ENCODE results near the gene WWOX. TPM values are rescaled to one million over a fixed set of nuclear protein-coding genes. Genes with fewer than 3 reads are reported as not detected.

The WWOX gene
- total and polyA plus RNA-seq, 2 of the 13 experiments (the other 11 are each of a cell fraction or from before 2014, with no cell fraction given): 9.1 to 37.4 TPM

- TF ChIP-seq GLMP (CRISPR knock-in tag; IDR thresholded peaks at IDR 0.05; ENCODE audit: borderline replicate concordance) (no peak), ZNF263 (CRISPR knock-in tag; IDR thresholded peaks at IDR 0.05) (no peak), ZKSCAN8 (CRISPR knock-in tag; IDR thresholded peaks at IDR 0.05; ENCODE audit: borderline replicate concordance) (no peak), ZNF484 (CRISPR knock-in tag; IDR thresholded peaks at IDR 0.05; ENCODE audit: borderline replicate concordance, low read depth) (no peak), DBP (CRISPR knock-in tag; IDR thresholded peaks at IDR 0.05; ENCODE audit: not compliant biosample characterization) (no peak), ZBTB4 (CRISPR knock-in tag; IDR thresholded peaks at IDR 0.05; ENCODE audit: borderline replicate concordance) (no peak), RBM22 (optimal IDR thresholded peaks at IDR 0.05; ENCODE audit: low read length) (no peak), ZNF580 (CRISPR knock-in tag; IDR thresholded peaks at IDR 0.05; ENCODE audit: borderline replicate concordance, low read depth) (no peak), SAP130 (CRISPR knock-in tag; IDR thresholded peaks at IDR 0.05; ENCODE audit: low read depth) (peak; percentile 37; the same call in 1 of the 2 replicates), MAZ (IDR thresholded peaks at IDR 0.05; ENCODE audit: borderline replicate concordance, low read depth, low read length) (no peak), MAZ (CRISPR knock-in tag; IDR thresholded peaks at IDR 0.05; ENCODE audit: low read depth) (no peak), ZBED4 (CRISPR knock-in tag; IDR thresholded peaks at IDR 0.05; ENCODE audit: borderline replicate concordance) (no peak), ZNF343 (CRISPR knock-in tag; IDR thresholded peaks at IDR 0.05) (no peak), FOSL2 (CRISPR knock-in tag; IDR thresholded peaks at IDR 0.05) (no peak), ZNF652 (CRISPR knock-in tag; IDR thresholded peaks at IDR 0.05; ENCODE audit: borderline replicate concordance, low read depth) (no peak), TFE3 (CRISPR knock-in tag; IDR thresholded peaks at IDR 0.05) (no peak), ZNF7 (CRISPR knock-in tag; IDR thresholded peaks at IDR 0.05) (no peak), ZNF335 (CRISPR knock-in tag; IDR thresholded peaks at IDR 0.05) (no peak)
Measured at GRCh38 chr16:79081297-79082066, 982.0 kb downstream of the WWOX start (continued).
